Erythroblast (primary cell): ENCODE measurements around the gene CSAD.

ENCODE experiments used
- GATA1 ChIP-seq: IDR thresholded peaks from 2 replicates; pipeline ENCODE4 v1.6.1; 2011; ENCODE audit warnings: low read depth, mild to moderate bottlenecking, control low read depth, low read length, moderate library complexity
- POLR2A ChIP-seq: IDR thresholded peaks from 2 replicates; pipeline ENCODE4 v1.6.1; 2011; ENCODE audit warnings: mild to moderate bottlenecking, low read length

DNA sequence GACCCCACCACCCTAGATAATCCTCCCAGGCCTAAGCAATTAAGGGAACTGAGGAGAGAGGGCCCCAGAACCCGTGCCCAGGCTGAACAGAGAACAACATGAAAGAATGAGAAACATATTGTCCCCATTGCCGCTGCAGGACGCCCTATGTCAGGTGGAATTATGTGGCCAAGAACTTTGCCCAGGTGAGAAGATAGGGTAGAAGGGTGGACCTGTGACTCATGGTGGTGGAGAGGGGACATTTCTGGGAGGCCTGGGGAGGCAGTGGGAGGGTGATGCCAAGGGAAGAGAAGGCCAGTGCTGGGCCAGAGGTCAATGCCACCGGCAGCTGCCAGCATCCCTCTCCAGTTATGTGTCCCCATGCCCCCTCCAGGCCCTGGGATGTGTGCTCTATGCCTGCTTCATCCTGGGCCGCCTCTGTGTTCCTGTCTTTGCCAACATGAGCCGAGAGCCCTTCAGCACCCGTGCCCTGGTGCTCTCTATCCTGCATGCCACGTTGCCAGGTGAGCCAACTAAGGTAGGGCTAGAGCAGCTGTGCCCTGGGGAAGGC, 61.9 kb downstream of the CSAD start:
- TF ChIP-seq POLR2A (no peak), GATA1 (no peak)
